K562 (cell line): ENCODE results near the gene FBXW7. TPM values are rescaled to one million over a fixed set of nuclear protein-coding genes. Genes with fewer than 3 reads are reported as not detected.

Experiments used
- ATAC-seq: fragments of 200-7000 bp; cut with Tn5 transposase; 3 replicates; pipeline ENCODE4 v1.9.1; 2020; ENCODE audit warnings: moderate library complexity
- BruUV-seq: library from RNA; stranded (reverse); fragments of 400-500 nt; replicated peaks from 2 replicates; lab custom pipeline; 2021; lab: Mats Ljungman, UMichigan
- CTCF ChIA-PET: fragments of 300-600 bp; formaldehyde crosslinking; extraction: SDS; loops from one replicate; lab custom pipeline; 2021; ENCODE audit warnings: low intra/inter-chr PET ratio; lab: Yijun Ruan, JAX
- POLR2A ChIA-PET: fragments of 300-600, 350-650 bp; sonication (Branson Sonifier 250); formaldehyde crosslinking; extraction: SDS; loops from one replicate; lab custom pipeline; 2021; ENCODE audit warnings: antibody characterized with exemption, inconsistent platforms; lab: Yijun Ruan, JAX
- DNase-seq, 4 experiments: peaks; one replicate each; pipeline versions ENCODE4 v3.0.0 to v3.0.0-alpha.2; 2011 to 2018; ENCODE audit warnings: low spot score in 3 of 4, mixed read lengths in 3 of 4; ENCODE audit errors: extremely low read depth in 1 of 4
- FAIRE-seq: peaks from 2 replicates; lab custom pipeline; 2011; peaks lifted over from hg19 to GRCh38; lab: Jason Lieb, UNC
- H2AFZ ChIP-seq: 2 replicates; pipeline ENCODE4 v1.6.0; 2011; ENCODE audit warnings: low read depth, low read length, control low read depth, inconsistent platforms
- H3K27ac ChIP-seq: fragments of 200-600 bp; 3 replicates; pipeline ENCODE4 v1.8.0; 2011; ENCODE audit warnings: low read depth, mild to moderate bottlenecking, control low read depth, inconsistent platforms, low read length, moderate library complexity, mixed read lengths; ENCODE audit errors: extremely low read depth
- H3K27me3 ChIP-seq, 2 experiments: fragments of 300-600 bp in 1 of 2; 2 replicates in 1 of 2; 3 replicates in 1 of 2; pipeline versions ENCODE4 v1.6.0 to v1.8.0; 2011; ENCODE audit warnings: inconsistent platforms in 2 of 2, low read length in 2 of 2, mild to moderate bottlenecking in 1 of 2, mixed read lengths in 1 of 2, moderate library complexity in 1 of 2; ENCODE audit not compliant: control insufficient read depth in 2 of 2, insufficient read depth in 2 of 2
- H3K36me3 ChIP-seq: fragments of 300-600 bp; 3 replicates; pipeline ENCODE4 v1.8.0; 2011; ENCODE audit warnings: mild to moderate bottlenecking, low read length, inconsistent platforms; ENCODE audit not compliant: control insufficient read depth, insufficient read depth
- H3K4me1 ChIP-seq, 2 experiments: fragments of 200-600 bp in 1 of 2; replicated peaks in 1 of 2; 2 replicates in 1 of 2; 3 replicates in 1 of 2; pipeline versions ENCODE4 v1.5.1 to v1.8.0; 2011; ENCODE audit warnings: inconsistent platforms in 2 of 2, low read length in 2 of 2, mild to moderate bottlenecking in 1 of 2, mixed read lengths in 1 of 2, moderate library complexity in 1 of 2; ENCODE audit not compliant: control insufficient read depth in 2 of 2, insufficient read depth in 2 of 2
- H3K4me2 ChIP-seq: 2 replicates; pipeline ENCODE4 v1.6.1; 2011; ENCODE audit warnings: low read length, control low read depth, inconsistent platforms, mixed read lengths; ENCODE audit not compliant: insufficient read depth
- H3K4me3 ChIP-seq: fragments of 200-600 bp; sonication (generic), shearing (Covaris generic); 2 replicates; pipeline ENCODE4 v1.5.1; 2016; ENCODE audit warnings: control low read depth, inconsistent platforms
- H3K79me2 ChIP-seq: fragments of 200-600 bp; 3 replicates; pipeline ENCODE4 v1.8.0; 2011; ENCODE audit warnings: low read length, inconsistent platforms; ENCODE audit not compliant: control insufficient read depth, insufficient read depth
- H3K9ac ChIP-seq, 2 experiments: 2 replicates each; pipeline versions ENCODE4 v1.6.0 to v1.6.1; 2011; ENCODE audit warnings: low read depth in 2 of 2, low read length in 2 of 2, control low read depth in 1 of 2, inconsistent platforms in 1 of 2, mild to moderate bottlenecking in 1 of 2, mixed read lengths in 1 of 2; ENCODE audit not compliant: insufficient read depth in 1 of 2
- H3K9me1 ChIP-seq: one replicate; pipeline ENCODE4 v1.6.0; 2011; ENCODE audit warnings: inconsistent platforms, mild to moderate bottlenecking, low read length, moderate library complexity; ENCODE audit not compliant: control insufficient read depth, insufficient read depth
- H3K9me3 ChIP-seq: replicated peaks from 2 replicates; pipeline ENCODE4 v1.5.1; 2011; ENCODE audit warnings: low read depth, low read length, inconsistent platforms; ENCODE audit not compliant: control insufficient read depth, insufficient read depth
- H4K20me1 ChIP-seq: replicated peaks from 2 replicates; pipeline ENCODE4 v1.6.1; 2011; ENCODE audit warnings: low read length, inconsistent platforms, mixed read lengths; ENCODE audit not compliant: control insufficient read depth, insufficient read depth
- DDX20 ChIP-seq: fragments of 450-650 bp; IDR thresholded peaks from 2 replicates; pipeline ENCODE4 v1.6.1; 2016; ENCODE audit warnings: missing genetic modification characterization, low read depth, mild to moderate bottlenecking, missing compliant biosample characterization, moderate library complexity
- GATA2 ChIP-seq: sonication (generic); formaldehyde crosslinking; IDR thresholded peaks from 2 replicates; pipeline ENCODE4 v1.4.0; 2020; ENCODE audit warnings: mild to moderate bottlenecking, missing genetic modification reagents
- HMGN3 ChIP-seq: IDR thresholded peaks from 2 replicates; pipeline ENCODE4 v1.6.1; 2011; ENCODE audit warnings: borderline replicate concordance, low read depth, mild to moderate bottlenecking, mixed read lengths, low read length; ENCODE audit not compliant: insufficient read length; ENCODE audit errors: extremely low read depth
- JUNB ChIP-seq: fragments of 450-650 bp; formaldehyde crosslinking; conservative IDR thresholded peaks from 2 replicates; pipeline ENCODE4 v1.4.0; 2020; ENCODE audit warnings: mild to moderate bottlenecking
- KDM5B ChIP-seq: fragments of 200-600 bp; sonication (generic); IDR thresholded peaks from 2 replicates; pipeline ENCODE4 v1.6.1; 2012; ENCODE audit warnings: low read depth, mild to moderate bottlenecking, moderate library complexity, low read length, control low read depth, inconsistent platforms; ENCODE audit not compliant: insufficient replicate concordance
- MTA2 ChIP-seq: fragments of 450-650 bp; IDR thresholded peaks from 2 replicates; pipeline ENCODE4 v1.6.1; 2016; ENCODE audit warnings: low read depth
- NCOA2 ChIP-seq, 2 experiments: fragments of 450-650 bp; IDR thresholded peaks; 2 replicates each; pipeline ENCODE4 v1.6.1; 2018; ENCODE audit warnings: mild to moderate bottlenecking in 2 of 2, moderate library complexity in 1 of 2; ENCODE audit not compliant: partially characterized antibody in 2 of 2
- PHB2 ChIP-seq: fragments of 450-650 bp; IDR thresholded peaks from 2 replicates; pipeline ENCODE4 v1.6.1; 2017; ENCODE audit warnings: low read depth
- SMAD1 ChIP-seq: fragments of 150-350 bp; IDR thresholded peaks from 2 replicates; pipeline ENCODE4 v1.6.1; 2014; ENCODE audit warnings: low read length, low read depth; ENCODE audit not compliant: partially characterized antibody
- SMARCA5 ChIP-seq: fragments of 450-650 bp; IDR thresholded peaks from 2 replicates; pipeline ENCODE4 v1.6.1; 2016
- TFAP4 ChIP-seq: sonication (generic); formaldehyde crosslinking; IDR thresholded peaks from 2 replicates; pipeline ENCODE4 v1.8.0; 2022; ENCODE audit warnings: missing genetic modification reagents, mild to moderate bottlenecking, moderate library complexity, borderline replicate concordance
- TOE1 ChIP-seq, 2 experiments: fragments of 450-650 bp in 1 of 2; sonication (generic) in 1 of 2; formaldehyde crosslinking in 1 of 2; IDR thresholded peaks; 2 replicates each; pipeline versions ENCODE4 v1.7.1 to v1.8.0; 2016 to 2022; ENCODE audit warnings: borderline replicate concordance in 2 of 2, mild to moderate bottlenecking in 2 of 2, antibody characterized with exemption in 1 of 2, inconsistent platforms in 1 of 2, low read depth in 1 of 2, missing genetic modification reagents in 1 of 2, moderate library complexity in 1 of 2
- ZSCAN29 ChIP-seq: fragments of 450-650 bp; IDR thresholded peaks from 2 replicates; pipeline ENCODE4 v1.6.1; 2017
- WGBS: fragments of 100-300 bp; shearing (Covaris generic); methylation state at CpG from one replicate; pipeline ENCODE4 v1.1.6; 2016; ENCODE audit warnings: low coverage, mixed read lengths; ENCODE audit not compliant: insufficient coverage; ENCODE audit errors: missing lambda C conversion rate; 5-methylcytosine and 5-hydroxymethylcytosine counted together
- in situ Hi-C: fragments of 300-500 bp; cut with MboI; formaldehyde crosslinking; loops from 4 replicates; pipeline ENCODE4 v1.15.0; 2018; ENCODE audit warnings: inconsistent platforms, mixed read lengths
- intact Hi-C: fragments of 100-400 bp; cut with micrococcal nuclease; formaldehyde crosslinking; loops from 2 replicates; pipeline ENCODE4 v1.14.2; 2022
- polyA plus RNA-seq, 8 experiments: library from polyadenylated mRNA; depleted of rRNA in 4 of 8; stranded (reverse) in 5 of 8; unstranded in 3 of 8; fragments of >200 nt; fragmentation: Nextera tagmentation in 2 of 8; fragmentation: Illumina TruSeq in 1 of 8; extraction: Ambion mirVana in 2 of 8; extraction: Trizol in 1 of 8; gene quantifications; 2 replicates each; pipeline versions ENCODE4 v1.2.1 to v1.2.3, GENCODE V29; 2011 to 2014; ENCODE audit warnings: inconsistent platforms in 1 of 8, missing spikeins in 1 of 8
- total RNA-seq, 7 experiments: library from RNA; depleted of rRNA in 6 of 7; stranded (reverse); fragments of >200 nt in 6 of 7; fragmentation: Illumina TruSeq in 2 of 7; extraction: Trizol in 2 of 7; gene quantifications; 2 replicates each; pipeline versions ENCODE4 v1.2.1 to v1.2.3, GENCODE V29; 2011 to 2021; ENCODE audit warnings: low replicate concordance in 1 of 7

Gene FBXW7
- total and polyA plus RNA-seq, 9 of the 15 experiments (the other 6 are each of a cell fraction or from before 2014, with no cell fraction given): 6.8 to 44.2 (median 16.4) TPM

DNA sequence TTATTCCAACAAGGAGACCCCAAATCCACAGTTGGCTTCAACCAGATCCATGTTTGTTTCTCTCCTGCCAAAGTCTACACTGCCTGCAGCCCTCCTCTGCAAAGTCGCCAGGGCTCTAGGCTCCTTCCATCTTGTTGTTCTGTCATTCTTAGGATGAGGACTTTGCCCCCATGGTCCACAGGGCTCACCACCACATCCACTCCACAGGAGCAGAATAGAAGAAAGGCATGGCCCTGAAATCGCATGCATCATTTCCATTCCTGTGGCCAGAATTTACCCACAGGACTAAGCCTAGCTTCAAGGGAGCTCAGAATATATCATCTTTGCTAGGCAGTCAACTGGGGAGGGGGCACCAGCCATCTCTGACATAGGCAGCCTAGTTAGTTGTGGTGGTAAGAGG, 254.7 kb downstream of the FBXW7 start (continued):
- TF ChIP-seq NCOA2 (IDR thresholded peaks at IDR 0.05; ENCODE audit: partially characterized antibody in 2 of 2) (no peak), PHB2 (no peak), GATA2 (CRISPR knock-in tag) (no peak), DDX20 (tag) (no peak), TOE1 (IDR thresholded peaks at IDR 0.05; ENCODE audit: borderline replicate concordance) (no peak), TOE1 (CRISPR knock-in tag; IDR thresholded peaks at IDR 0.05; ENCODE audit: borderline replicate concordance, low read depth) (no peak), ZSCAN29 (no peak), KDM5B (no peak), MTA2 (no peak)

- DNase-seq (no peak), ATAC-seq (no peak), FAIRE-seq (no peak)
- Histone ChIP-seq H3K27ac (no peak overlapping the region), H3K9ac (no peak overlapping the region), H3K36me3 (no peaks in the 10 kb centered on the region), H3K9me3 (no peaks in the 10 kb centered on the region), H3K4me1 (peaks cover 3 to 6% of the 10 kb centered on the region in 2 experiments; a peak in 3 of 5 replicates), H2AFZ (no peak overlapping the region), H3K9me1 (no peaks in the 10 kb centered on the region), H3K4me2 (no peak overlapping the region), H3K4me3 (no peak overlapping the region), H3K79me2 (no peaks in the 10 kb centered on the region), H3K27me3 (peaks cover 3 to 40% of the 10 kb centered on the region in 2 experiments; a peak in 4 of 5 replicates), H4K20me1 (no peaks in the 10 kb centered on the region; the same call in 1 of the 2 replicates)
- TF ChIP-seq KDM5B (no peak), SMARCA5 (no peak), SMAD1 (no peak), TFAP4 (no peak), JUNB (CRISPR knock-in tag) (no peak), HMGN3 (no peak)
- ChIA-PET CTCF (no interaction called here), POLR2A (no interaction called here)
- in situ Hi-C loops (no loop called here), intact Hi-C loops (no loop called here)
- WGBS: 2% methylated on average over 8 of the region's 8 CpGs
- BruUV-seq: no TSS peak
Observed at GRCh38 chr4:152279234-152279566, 256.7 kb downstream of the FBXW7 start.
